DMS79 treated with DMSO at 0.1 percent for 48 hours (cell line): Measurements from ENCODE around the gene CCNK.
A peak's percentile ranks its signal among the peaks of the same experiment; 100 is the strongest.

ENCODE experiments used
- DNase-seq: peaks from one replicate; lab custom pipeline; 2025; lab: John Stamatoyannopoulos, UW

Gene CCNK

GRCh38 chr14:99535908-99536778 is 54.9 kb downstream of the CCNK start:
- DNase-seq, result no peak

- no peak for DNase-seq
Measured at GRCh38 chr14:99537399-99537798, 56.2 kb downstream of the CCNK start.

- DNase-seq, result no peak
Measured at GRCh38 chr14:99538275-99538674, 57.1 kb downstream of the CCNK start.

GRCh38 chr14:99538733-99539132 is 57.5 kb downstream of the CCNK start:
- no peak for DNase-seq

- DNase-seq, result no peak
Measured at GRCh38 chr14:99539491-99539890, 58.3 kb downstream of the CCNK start.

GRCh38 chr14:99540196-99541032 is 59.2 kb downstream of the CCNK start:
- no peak for DNase-seq

GRCh38 chr14:99541211-99541610 is 60.0 kb downstream of the CCNK start:
- DNase-seq, result no peak

- DNase-seq, result no peak
Measured at GRCh38 chr14:99541677-99542470, 60.7 kb downstream of the CCNK start.

- DNase-seq, result no peak
Measured at GRCh38 chr14:99542566-99542965, 61.4 kb downstream of the CCNK start.

GRCh38 chr14:99543370-99543769 is 62.2 kb downstream of the CCNK start:
- DNase-seq, result no peak

- DNase-seq, result no peak
Measured at GRCh38 chr14:99543985-99544384, 62.8 kb downstream of the CCNK start.

GRCh38 chr14:99544991-99545390 is 63.8 kb downstream of the CCNK start:
- DNase-seq, result no peak

- peak; percentile 23 for DNase-seq
Measured at GRCh38 chr14:99545586-99545985, 64.4 kb downstream of the CCNK start.

- DNase-seq, result peak; percentile 93
Measured at GRCh38 chr14:99546234-99546879, 65.1 kb downstream of the CCNK start.

GRCh38 chr14:99548255-99548654 is 67.0 kb downstream of the CCNK start:
- DNase-seq, result peak; percentile 78

GRCh38 chr14:99548871-99549515 is 67.8 kb downstream of the CCNK start:
- DNase-seq, result peak; percentile 28

- DNase-seq, result no peak
Measured at GRCh38 chr14:99549684-99550083, 68.5 kb downstream of the CCNK start.

- DNase-seq, result no peak
Measured at GRCh38 chr14:99550387-99550992, 69.3 kb downstream of the CCNK start.

GRCh38 chr14:99551034-99551922 is 70.1 kb downstream of the CCNK start:
- DNase-seq, result peak; percentile 60
